Kasumi-1 (cell line): Measurements from ENCODE around the gene TBL1XR1.

Experiments
- DNase-seq, 2 experiments: peaks; one replicate each; lab custom pipeline; 2025; lab: John Stamatoyannopoulos, UW

Gene TBL1XR1

GRCh38 chr3:177107461-177108239 is 89.6 kb downstream of the TBL1XR1 start:
- DNase-seq: no peak

- no peak for DNase-seq
These were observed 90.7 kb downstream of the TBL1XR1 start for GRCh38 chr3:177106594-177106993.

- DNase-seq: no peak
These were observed 91.1 kb downstream of the TBL1XR1 start for GRCh38 chr3:177106184-177106583.

- DNase-seq: no peak
These were observed 91.7 kb downstream of the TBL1XR1 start for GRCh38 chr3:177105623-177106022.

GRCh38 chr3:177104299-177104992 is 92.8 kb downstream of the TBL1XR1 start:
- DNase-seq: no peak

- no peak for DNase-seq
These were observed 94.7 kb downstream of the TBL1XR1 start for GRCh38 chr3:177102553-177102952.

GRCh38 chr3:177098551-177098950 is 98.7 kb downstream of the TBL1XR1 start:
- DNase-seq: no peak

GRCh38 chr3:177096615-177097014 is 100.7 kb downstream of the TBL1XR1 start:
- no peak for DNase-seq

- DNase-seq: no peak
These were observed 103.3 kb downstream of the TBL1XR1 start for GRCh38 chr3:177093966-177094365.

- no peak for DNase-seq
These were observed 107.4 kb downstream of the TBL1XR1 start for GRCh38 chr3:177089901-177090300.

GRCh38 chr3:177089110-177089509 is 108.2 kb downstream of the TBL1XR1 start:
- DNase-seq: no peak

- DNase-seq: no peak
These were observed 111.5 kb downstream of the TBL1XR1 start for GRCh38 chr3:177085794-177086193.

- DNase-seq: no peak
These were observed 112.7 kb downstream of the TBL1XR1 start for GRCh38 chr3:177084616-177085015.

GRCh38 chr3:177080122-177080521 is 117.2 kb downstream of the TBL1XR1 start:
- DNase-seq: no peak

GRCh38 chr3:177079684-177080083 is 117.6 kb downstream of the TBL1XR1 start:
- DNase-seq: no peak

GRCh38 chr3:177071496-177072156 is 125.7 kb downstream of the TBL1XR1 start:
- DNase-seq: no peak

GRCh38 chr3:177069514-177070329 is 127.6 kb downstream of the TBL1XR1 start:
- no peak for DNase-seq

- no peak for DNase-seq
These were observed 128.3 kb downstream of the TBL1XR1 start for GRCh38 chr3:177068967-177069366.

- no peak for DNase-seq
These were observed 131.2 kb downstream of the TBL1XR1 start for GRCh38 chr3:177066068-177066467.

- DNase-seq: no peak
These were observed 131.8 kb downstream of the TBL1XR1 start for GRCh38 chr3:177065285-177066033.

GRCh38 chr3:177062052-177062732 is 135.1 kb downstream of the TBL1XR1 start:
- no peak for DNase-seq
